HepG2 (cell line): ENCODE results near the gene NDUFB6.

ENCODE experiments used
- CTCF ChIP-seq: sonication (generic); formaldehyde crosslinking; IDR thresholded peaks from 2 replicates; pipeline ENCODE4 v1.5.0; 2020; ENCODE audit warnings: mild to moderate bottlenecking, missing genetic modification reagents, moderate library complexity
- E2F5 ChIP-seq: sonication (generic); formaldehyde crosslinking; conservative IDR thresholded peaks from 2 replicates; pipeline ENCODE4 v1.4.0; 2020; ENCODE audit warnings: missing genetic modification reagents
- POLR2A ChIP-seq, 2 experiments: IDR thresholded peaks; 2 replicates each; pipeline ENCODE4 v1.6.1; 2011; ENCODE audit warnings: low read depth in 2 of 2, low read length in 2 of 2, mild to moderate bottlenecking in 1 of 2, moderate library complexity in 1 of 2; ENCODE audit not compliant: insufficient read depth in 1 of 2
- RFX5 ChIP-seq: IDR thresholded peaks from 2 replicates; pipeline ENCODE4 v1.6.1; 2011; ENCODE audit warnings: low read depth, low read length, improper control_type of control experiment
- RXRA ChIP-seq: sonication (generic); formaldehyde crosslinking; IDR thresholded peaks from 2 replicates; pipeline ENCODE4 v1.5.1; 2020; ENCODE audit warnings: missing genetic modification reagents
- SOX5 ChIP-seq: IDR thresholded peaks from 2 replicates; pipeline ENCODE4 v1.6.1; 2016; ENCODE audit warnings: borderline replicate concordance
- ZNF20 ChIP-seq: sonication (generic); formaldehyde crosslinking; IDR thresholded peaks from 2 replicates; pipeline ENCODE4 v1.4.0; 2020; ENCODE audit warnings: mild to moderate bottlenecking, moderate library complexity, missing genetic modification reagents
- ZSCAN20 ChIP-seq: sonication (generic); formaldehyde crosslinking; IDR thresholded peaks from 2 replicates; pipeline ENCODE4 v1.4.0; 2020; ENCODE audit warnings: missing genetic modification reagents, mild to moderate bottlenecking, borderline replicate concordance
- TF ChIP-seq, protein P1 (sequence below): IDR thresholded peaks from 2 replicates; pipeline ENCODE4 v1.6.1; 2012; ENCODE audit warnings: low read depth, low read length, improper control_type of control experiment

- no peak for TF ChIP-seq POLR2A (IDR thresholded peaks at IDR 0.05; ENCODE audit: insufficient read depth in 1 of 2, low read depth in 2 of 2, low read length in 2 of 2)
- TF ChIP-seq, protein P1, sequence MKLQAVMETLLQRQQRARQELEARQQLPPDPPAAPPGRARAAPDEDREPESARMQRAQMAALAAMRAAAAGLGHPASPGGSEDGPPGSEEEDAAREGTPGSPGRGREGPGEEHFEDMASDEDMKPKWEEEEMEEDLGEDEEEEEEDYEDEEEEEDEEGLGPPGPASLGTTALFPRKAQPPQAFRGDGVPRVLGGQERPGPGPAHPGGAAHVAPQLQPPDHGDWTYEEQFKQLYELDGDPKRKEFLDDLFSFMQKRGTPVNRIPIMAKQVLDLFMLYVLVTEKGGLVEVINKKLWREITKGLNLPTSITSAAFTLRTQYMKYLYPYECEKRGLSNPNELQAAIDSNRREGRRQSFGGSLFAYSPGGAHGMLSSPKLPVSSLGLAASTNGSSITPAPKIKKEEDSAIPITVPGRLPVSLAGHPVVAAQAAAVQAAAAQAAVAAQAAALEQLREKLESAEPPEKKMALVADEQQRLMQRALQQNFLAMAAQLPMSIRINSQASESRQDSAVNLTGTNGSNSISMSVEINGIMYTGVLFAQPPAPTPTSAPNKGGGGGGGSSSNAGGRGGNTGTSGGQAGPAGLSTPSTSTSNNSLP: no peak
- no peak for TF ChIP-seq RXRA
- no peak for TF ChIP-seq ZSCAN20
- TF ChIP-seq RFX5: no peak
- TF ChIP-seq SOX5 (CRISPR knock-in tag): no peak
- TF ChIP-seq ZNF20: no peak
- no peak for TF ChIP-seq CTCF (CRISPR knock-in tag)
- TF ChIP-seq E2F5 (CRISPR knock-in tag): no peak
Observed at GRCh38 chr9:32518276-32518675, 54.7 kb downstream of the NDUFB6 start.
